CD4-positive, alpha-beta T cell treated with Interleukin-4 for 4 hours (primary cell): ENCODE measurements around the gene NDUFC1.

ENCODE experiments used
- DNase-seq: peaks from one replicate; pipeline ENCODE4 v3.0.0-alpha.2; 2020

Gene NDUFC1

GRCh38 chr4:139247241-139247640 is 55.0 kb downstream of the NDUFC1 start:
- no peak for DNase-seq

GRCh38 chr4:139246166-139246565 is 56.1 kb downstream of the NDUFC1 start:
- DNase-seq: no peak

GRCh38 chr4:139245590-139245989 is 56.7 kb downstream of the NDUFC1 start:
- DNase-seq: no peak

GRCh38 chr4:139243448-139244365 is 58.6 kb downstream of the NDUFC1 start:
- no peak for DNase-seq

GRCh38 chr4:139242511-139243051 is 59.7 kb downstream of the NDUFC1 start:
- no peak for DNase-seq

GRCh38 chr4:139241784-139242151 is 60.5 kb downstream of the NDUFC1 start:
- no peak for DNase-seq

- no peak for DNase-seq
Measured at GRCh38 chr4:139241086-139241783, 61.0 kb downstream of the NDUFC1 start.
